Mesenteric fat pad (tissue), 1 donor: ENCODE results near the gene TMEM147. TPM values are rescaled to one million over a fixed set of nuclear protein-coding genes. Genes with fewer than 3 reads are reported as not detected.

ENCODE experiments used
- DNase-seq: peaks from one replicate; pipeline ENCODE4 v3.0.0-alpha.2; 2020; ENCODE audit warnings: low spot score
- total RNA-seq: library from RNA; stranded (reverse); fragmentation: NEBNext Ultra II Directional; extraction: Animal tissue kit (Norgen Biotek cat#: 25700); gene quantifications from one replicate; pipeline ENCODE4 v1.2.1, GENCODE V29; 2021
- donor health status: DM: yes; HTN: yes; CAD: no.

The TMEM147 gene
- total RNA-seq, 1 donor from 2014 or later = 86.8 TPM

DNA sequence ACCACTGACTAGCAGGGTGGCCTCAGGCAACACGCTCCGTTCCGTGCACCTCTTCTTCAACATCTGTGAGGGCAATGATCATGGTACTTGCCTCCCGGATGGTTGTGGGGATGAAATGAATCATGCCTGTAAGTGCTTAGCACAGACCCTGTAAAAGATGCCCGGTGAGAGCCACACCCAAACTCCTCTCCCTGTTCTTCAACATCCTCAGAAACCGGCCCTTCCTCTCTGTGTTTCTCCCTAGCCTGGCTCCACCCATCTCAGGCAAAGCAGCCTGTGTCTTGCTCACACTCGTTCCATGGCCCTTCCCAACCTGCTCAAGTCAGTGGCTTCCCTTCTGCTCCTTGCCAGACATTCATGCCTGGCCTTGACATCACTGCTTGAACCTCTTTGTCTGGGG is 26.1 kb upstream of the TMEM147 start:
- DNase-seq = no peak

DNA sequence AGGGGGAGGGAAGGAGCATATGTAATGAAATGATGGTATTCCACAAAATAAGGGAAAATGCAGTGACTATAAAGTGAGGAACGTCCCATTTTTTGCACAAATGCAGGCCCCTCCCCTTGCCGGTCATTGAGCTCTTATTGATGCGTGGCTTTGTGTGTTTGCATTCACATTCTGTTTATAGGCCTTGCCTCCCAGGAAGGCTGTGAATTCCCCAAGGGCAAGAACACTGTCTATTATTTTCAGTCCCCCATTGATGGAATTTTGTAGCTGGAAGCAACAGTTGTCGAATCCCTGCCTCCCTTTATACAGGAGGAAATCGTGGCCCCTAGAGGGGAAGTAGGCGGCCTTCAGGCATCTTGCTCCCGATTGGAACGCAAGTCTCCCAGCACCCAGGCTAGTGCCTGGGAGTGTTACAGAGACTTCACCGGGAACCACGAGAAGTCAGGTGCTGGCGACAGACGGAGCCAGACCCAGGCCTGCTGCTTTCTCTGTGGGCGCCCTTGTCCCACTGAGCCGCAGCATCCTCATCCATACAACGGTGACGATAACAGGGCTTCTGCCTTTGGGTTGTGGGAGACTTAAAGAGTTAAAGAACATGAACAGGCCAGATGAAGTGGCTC is 24.2 kb upstream of the TMEM147 start:
- no peak for DNase-seq

DNA sequence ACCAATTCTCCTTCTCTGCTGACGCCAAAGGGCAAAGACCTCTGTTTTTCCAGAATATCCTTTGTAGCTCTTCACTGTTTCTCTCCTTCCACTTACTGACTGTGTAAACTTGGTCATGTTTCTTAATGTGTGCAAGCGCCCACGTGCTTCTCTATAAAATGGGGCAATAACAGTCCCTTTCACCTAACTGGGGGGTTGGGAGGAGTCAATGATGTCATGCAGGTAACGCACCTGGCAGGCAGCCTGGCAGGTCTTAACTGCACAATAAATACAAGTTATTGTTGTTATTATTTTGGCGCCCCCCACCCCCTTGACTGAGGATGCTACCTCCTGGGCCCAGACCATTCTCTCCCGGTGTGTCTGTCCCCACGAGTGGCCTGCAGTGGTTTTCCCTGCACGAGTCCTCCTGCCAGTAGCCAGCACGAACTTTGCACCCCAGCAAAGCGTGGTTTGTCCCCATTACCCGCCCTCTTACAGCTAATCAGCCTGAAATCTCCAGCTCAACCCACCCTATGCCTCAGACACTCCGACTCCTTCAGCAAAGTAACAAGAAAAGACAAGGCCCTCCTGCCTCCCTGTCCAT is 22.6 kb upstream of the TMEM147 start:
- DNase-seq = no peak

DNA sequence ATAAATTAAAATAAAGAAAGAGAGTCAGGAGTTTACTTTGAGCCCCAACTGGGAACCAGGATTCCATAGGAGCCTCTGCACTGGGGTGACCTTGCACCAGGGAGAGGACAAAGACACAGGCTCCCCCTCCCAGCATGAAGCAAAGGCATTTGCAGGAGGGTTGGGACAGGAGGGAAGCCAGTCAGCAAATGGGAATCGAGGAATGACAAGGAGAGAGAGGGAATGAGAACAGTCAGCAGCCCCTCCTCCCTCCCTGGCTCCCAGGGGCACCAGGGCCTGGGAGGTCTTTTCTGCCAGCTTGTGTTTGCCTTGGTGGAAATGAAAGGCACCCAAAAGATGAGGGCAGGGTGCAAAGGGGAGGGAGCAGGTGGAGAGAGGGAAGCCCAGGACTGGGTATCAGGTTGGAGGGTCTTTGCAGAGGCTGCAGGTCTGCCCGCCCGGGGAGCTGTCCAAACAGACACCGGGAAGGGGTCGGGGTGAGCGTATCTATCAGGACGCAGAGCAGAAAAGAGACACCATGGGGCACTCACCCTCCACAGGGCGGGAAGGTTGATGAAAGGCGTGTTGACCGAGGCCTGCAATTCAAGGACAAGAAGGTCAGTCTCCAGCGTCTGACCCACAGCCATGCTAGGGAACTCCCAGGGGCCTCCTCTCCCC is 21.1 kb upstream of the TMEM147 start:
- no peak for DNase-seq

DNA sequence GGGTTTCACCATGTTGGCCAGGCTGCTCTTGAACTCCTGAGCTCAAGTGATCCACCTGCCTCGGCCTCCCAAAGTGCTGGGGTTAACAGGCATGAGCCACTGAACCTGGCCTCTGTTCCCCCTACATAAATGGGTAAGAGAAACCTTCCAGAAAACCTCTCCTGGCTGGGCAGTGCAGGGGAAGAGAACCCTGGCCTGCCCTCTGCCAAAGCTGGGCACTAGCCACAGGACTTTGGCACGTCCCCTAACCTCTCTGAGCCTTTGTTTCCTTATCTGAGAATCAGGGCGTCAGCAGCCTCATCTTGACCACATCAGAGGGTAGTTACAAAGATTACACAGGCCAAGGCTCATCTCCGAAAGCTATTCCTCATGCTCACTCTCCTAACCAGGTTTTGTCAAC is 19.6 kb upstream of the TMEM147 start:
- DNase-seq = no peak

DNA sequence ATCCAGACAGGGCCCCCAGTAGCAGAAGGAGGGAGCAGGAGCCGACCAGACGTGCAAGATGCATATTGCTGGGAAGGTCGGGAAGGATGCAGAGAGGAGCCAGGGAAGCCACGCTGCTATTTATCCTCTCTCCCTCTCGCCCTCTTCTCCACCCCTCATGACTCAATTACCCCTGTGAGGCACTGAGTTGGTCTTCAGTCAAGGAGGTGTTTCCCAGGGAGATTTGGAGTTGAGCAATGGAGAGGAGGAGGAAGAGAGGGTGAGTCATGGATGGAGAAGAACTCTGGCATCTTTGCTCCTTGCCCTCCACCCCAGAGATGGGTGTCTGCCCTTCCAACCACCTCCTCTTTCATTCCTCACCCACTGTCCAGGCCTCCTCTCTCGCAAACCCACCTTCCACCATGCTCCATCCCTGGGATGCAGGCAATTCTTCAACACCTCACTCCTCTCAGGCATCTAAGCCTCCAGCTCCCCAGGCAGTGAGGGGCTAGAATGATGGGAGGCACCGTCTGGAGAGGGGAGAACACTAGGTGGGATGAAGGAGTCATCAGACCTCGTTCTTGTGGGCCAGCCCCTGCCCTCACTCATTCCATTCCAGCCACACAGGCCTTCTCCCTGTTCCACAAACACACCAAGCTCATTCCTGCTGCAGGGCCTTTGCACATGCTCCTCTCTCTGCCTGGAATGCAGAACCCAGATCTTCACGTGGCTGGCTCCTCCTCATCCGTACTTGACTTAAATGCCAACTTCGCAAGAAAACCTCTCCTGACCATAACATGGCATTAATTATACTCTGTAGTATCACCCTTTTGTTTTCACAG is 17.0 kb upstream of the TMEM147 start, which contains the start of gene SBSN:
SBSN (minus strand) TSS at position 94 of the 821 bp plus-strand sequence; CDS start at position 64, 30 bp downstream.
- no peak for DNase-seq

DNA sequence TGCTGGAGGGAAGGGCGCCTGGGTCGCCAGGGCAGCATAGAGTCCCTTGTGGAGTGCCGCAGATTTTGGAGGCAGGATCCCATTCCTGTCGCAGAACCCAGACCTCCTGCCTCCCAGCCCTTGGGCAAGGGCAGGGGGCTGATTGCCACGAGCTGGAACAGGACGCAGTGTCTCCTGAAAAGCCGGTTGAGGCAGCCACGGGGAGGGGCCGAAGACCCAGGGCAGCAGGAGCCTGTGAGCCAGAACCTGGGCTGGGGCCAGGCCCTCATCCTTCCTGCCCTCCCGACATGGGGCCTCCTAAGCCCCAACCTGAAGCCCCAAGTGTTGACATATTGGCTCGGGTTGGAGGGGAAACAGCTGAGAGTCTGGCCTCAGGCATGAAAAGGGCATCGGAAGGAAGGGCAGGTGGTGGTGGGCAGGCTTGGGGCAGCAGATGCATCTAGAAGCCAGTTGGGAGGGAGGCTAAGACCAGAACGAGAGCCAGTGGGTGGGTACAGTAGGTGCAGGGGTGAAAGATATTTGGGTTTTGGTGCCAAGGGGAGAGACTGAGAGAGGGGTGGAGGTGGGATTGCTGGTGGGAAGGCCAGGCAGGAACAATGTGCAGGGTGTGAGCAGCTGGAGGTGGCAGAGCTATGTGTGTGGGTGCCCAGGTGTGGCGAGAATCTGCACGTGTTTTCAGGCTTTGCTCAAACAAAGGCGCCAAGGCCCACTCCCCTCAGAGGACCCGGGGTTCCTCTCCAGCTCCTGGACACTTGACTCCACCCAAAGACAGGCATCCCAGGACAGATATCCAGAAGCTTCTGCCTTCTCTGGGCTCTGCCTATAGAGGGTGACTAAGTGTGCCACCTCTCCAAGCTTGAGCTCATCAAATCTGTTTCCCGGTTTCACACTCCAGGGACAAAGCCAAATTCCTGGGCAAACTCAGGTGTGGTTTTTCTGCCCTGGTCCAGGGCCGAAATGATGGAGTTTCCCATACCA is 15.9 kb upstream of the TMEM147 start:
- no peak for DNase-seq

DNA sequence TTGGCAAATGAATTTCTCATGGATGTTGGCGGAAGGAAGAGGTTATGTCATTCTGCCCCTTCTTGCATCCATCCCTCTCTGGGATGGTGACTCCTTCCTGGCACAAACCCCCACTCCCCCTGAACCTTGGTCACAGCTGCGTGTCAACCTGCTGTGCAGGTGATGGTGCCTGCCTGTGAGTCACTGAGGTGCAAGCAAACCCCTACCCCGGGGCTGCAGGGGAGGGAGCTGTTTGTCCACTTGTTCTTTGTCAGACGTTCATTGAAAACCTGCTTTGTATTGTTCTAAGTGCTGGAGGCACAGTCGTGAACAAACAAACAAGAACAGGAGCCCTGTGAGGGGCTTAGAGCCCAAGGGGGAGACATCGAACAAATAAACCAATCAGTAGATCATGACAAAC is 14.1 kb upstream of the TMEM147 start:
- DNase-seq = no peak

DNA sequence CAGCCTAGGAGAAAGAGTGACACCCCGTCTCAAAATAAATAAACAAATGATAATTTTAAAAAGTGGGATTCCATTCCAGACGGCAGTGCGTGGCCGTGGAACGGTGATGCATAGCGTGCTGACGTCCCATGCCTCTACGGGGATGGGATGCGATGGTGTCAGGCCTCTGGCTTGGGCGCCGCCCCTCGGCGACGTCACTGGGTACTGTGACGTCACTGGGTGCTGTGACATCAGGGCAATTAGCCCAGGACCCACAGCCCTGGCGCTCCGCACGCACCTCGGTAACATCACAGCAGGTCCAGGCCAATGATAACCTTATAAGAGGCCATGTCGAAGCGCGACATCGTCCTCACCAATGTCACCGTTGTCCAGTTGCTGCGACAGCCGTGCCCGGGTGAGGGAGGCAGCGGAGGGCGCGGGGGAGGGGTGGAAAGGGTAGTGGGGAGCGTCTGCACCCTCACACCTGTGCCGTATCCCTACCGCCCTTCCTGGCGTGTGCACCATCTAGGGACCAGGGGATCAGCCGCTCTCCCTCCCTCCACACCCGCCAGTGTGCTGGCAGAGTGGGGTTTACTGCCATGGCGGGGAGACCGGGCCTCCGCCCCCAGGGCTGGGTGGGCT is 12.1 kb upstream of the TMEM147 start, which contains the start of gene GAPDHS:
GAPDHS (plus strand) TSS at position 256 of the 621 bp plus-strand sequence; CDS start at position 328, 72 bp downstream.
- no peak for DNase-seq

DNA sequence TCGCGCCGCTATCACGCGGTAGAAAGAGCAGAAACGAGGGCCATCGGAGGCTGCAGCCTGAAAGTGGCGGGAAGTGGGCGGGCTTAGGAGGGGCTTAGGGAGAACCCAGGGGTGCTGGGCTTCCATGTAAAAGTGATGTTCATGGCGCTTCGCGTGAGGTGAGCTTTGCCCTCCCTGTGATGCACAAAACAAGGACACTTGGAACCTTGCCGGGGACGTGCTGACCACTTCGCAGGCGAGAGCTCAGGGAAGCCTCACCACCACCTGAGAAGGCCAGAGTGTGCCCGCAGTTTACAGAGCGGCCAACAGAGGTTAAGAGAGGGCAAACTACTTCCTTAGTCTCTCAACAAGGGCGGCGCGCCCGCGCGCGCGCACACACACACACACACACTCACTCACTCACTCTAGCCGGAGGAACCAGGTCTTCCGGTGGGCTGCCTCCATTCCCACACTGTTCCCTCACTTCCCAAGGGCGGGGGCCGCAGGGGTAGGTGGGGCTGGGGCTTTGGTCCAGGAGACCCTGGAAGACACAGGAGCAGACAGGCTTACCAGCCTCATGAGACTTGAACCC is 11.5 kb upstream of the TMEM147 start:
- DNase-seq = no peak

DNA sequence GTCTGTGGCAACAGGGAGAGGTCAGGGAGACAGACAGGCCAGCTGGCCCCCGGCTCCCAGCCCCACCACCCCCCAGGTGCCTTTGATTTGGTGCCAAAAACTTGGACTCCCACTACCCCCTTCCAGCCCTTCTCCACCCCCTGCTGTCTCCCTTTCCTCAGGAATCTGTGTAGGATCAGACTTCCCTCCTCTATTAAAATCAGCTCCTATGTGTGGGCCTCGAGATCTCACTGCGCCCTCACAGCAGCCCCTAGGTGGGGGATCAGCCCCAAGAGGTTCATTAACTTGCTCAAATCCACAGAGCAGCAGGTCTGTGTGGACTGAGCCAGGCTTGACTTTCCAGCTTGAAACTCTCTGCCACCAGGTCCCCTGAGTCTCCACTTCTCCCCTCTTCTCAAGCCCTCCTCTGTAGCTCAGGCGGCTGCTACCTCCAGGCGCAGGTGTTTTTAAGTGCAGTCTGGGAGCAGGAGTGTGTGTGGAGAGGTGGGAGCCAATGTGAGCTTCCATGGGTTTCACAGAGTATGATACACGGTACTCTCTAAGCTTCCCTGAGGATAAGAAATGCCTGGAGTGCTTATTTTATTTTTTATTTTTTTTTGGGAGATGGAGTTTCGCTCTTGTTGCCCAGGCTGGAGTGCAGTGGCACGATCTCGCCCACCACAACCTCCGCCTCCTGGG is 10.5 kb upstream of the TMEM147 start:
- DNase-seq = no peak

DNA sequence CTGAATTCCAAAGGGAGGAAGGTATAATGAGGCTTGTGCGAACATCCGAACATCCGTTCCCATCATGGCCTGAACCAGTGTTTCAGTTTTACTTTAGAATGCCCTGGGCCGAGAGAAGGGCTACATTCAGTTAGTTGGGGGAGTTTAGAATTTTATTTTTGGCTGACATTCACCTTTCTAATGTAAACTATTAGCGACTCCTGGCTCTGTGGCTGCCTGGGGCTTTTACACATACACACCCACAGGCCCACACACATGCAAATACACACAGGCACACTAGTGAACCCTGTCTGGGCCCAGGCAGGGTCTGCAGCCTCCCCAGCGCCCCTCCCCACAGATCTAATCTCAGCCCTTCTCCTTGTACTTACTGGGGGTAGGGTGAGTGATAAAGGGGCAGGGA is 6.1 kb upstream of the TMEM147 start:
- no peak for DNase-seq

DNA sequence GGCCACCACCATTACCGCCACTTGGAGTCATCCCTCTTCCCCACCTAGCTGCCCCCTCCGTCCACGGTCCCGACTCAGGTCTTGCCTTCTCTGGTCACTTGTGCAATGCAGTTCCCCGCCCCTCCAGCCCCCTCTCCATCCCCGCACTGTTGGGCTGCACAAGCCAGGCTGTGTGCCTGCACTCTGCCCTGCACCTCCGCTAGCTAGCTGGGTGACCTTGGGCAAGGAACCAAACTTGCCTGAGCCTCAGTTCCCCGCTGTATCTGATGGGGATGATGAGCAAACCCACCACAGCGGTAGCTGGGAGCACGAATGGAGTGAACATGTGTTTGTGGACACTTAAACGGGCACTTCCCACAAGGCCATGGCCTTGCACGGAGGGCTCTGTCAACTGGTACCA is 5.6 kb upstream of the TMEM147 start:
- DNase-seq = no peak

DNA sequence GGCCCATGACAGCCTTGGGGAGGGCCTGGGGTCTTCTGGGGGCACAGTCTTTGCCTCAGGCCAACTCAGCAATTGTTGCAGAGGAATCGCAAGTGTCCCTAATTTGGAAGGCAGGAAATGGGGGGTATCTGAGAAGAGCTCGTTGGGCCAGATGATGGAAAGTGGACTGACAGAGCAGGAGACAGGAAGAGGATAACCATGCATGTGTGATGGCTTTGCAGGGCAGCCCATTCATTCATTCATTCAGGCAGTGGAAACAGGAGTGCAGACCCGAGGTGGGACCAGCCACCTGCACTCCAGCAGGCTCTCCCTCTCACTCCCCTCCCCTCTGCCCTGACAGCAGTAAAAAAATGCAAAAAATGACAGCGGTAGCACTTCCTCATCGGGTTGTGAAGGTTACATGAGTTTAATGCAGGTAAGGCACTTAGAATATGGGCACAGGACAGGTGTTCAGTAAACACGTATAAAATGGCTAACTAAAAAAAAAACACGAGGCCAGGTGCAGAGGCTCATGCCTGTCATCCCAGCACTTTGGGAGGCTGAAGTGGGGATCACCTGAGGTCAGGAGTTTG is 5.0 kb upstream of the TMEM147 start:
- no peak for DNase-seq

DNA sequence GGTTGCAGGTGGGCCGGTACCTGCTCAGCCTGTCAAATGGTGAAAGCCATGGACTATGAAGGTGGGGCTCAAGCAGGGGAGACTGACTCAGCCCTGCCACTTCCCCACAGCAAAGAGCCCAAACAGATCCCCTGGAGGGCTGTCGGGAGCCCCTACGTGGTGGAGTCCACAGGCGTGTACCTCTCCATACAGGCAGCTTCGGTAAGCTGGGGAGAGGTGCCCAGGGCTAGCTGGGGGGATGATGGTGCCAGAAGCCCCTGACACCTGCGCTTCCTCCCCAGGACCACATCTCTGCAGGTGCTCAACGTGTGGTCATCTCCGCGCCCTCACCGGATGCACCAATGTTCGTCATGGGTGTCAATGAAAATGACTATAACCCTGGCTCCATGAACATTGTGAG is 3.2 kb upstream of the TMEM147 start:
- no peak for DNase-seq

DNA sequence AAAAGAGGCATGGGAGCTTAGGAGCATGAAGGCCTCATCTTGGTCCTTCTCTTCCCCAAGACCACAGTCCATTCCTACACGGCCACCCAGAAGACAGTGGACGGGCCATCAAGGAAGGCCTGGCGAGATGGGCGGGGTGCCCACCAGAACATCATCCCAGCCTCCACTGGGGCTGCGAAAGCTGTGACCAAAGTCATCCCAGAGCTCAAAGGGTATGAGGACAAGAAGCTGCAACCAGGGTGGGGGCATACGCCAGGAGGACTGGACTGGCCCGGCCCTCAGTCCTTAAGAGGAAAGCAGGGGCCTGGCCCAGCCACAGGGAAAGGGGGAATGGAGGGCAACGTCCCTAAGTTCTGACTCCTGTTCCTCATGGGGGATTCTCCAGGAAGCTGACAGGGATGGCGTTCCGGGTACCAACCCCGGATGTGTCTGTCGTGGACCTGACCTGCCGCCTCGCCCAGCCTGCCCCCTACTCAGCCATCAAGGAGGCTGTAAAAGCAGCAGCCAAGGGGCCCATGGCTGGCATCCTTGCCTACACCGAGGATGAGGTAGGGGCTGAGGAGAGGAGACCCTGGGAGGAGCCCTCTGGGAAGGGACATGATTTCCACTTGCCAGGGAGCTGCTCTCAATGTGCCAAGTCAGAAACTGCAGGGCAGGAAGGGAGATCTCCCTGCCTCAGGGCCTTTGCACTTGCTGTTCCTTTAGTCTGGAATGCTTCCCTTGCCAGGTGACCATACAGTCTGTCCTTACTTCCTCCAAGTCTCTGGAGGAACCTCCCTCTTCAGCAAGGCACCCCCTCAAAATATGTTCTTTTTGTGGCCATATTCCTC is 1.9 kb upstream of the TMEM147 start:
- DNase-seq = no peak

DNA sequence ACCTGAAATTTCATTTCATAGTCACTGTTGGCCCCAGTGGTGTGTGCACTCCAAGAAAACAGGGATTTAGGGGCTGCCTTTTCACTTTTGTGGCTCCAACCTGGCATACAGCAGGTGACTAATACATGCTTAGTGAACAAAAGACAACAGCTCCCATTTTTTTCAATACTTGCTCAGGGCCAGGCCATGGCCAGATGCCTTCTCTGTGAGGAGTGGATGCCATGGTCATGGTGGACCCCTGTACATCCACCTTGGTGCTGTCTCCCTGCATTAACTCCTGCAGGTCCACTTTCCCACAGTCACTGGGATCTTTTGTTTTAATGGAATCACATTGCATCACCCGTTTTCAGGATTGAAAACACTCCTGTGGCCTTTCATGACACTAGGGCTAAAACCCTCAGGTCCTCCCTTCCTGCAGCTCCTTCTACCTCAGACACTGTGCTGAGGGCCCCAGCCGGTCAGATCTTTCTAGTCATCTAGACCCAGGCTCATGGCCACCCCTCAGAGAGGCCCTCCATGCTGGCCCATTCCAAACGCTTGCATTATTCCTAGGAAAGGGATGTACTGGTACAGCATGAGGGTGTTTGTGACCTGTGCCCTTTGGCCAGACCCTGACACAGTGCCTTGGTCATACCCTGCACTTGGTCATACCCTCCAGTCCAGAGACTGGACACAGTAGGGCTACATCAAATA is 1.2 kb upstream of the TMEM147 start:
- DNase-seq = no peak
